Endothelial cell of umbilical vein (primary cell): ENCODE measurements around the gene CLSTN2. TPM values are rescaled to one million over a fixed set of nuclear protein-coding genes. Genes with fewer than 3 reads are reported as not detected.

ENCODE experiments used
- BruUV-seq: library from RNA; stranded (reverse); fragments of 400-500 nt; replicated peaks from 2 replicates; lab custom pipeline; 2021; lab: Mats Ljungman, UMichigan
- CTCF ChIA-PET: fragments of 300-600, 350-600 bp; sonication (Branson Sonifier 250); formaldehyde crosslinking; loops from one replicate; lab custom pipeline; 2021; ENCODE audit warnings: antibody characterized with exemption, inconsistent platforms; lab: Charles Lee
- POLR2A ChIA-PET: fragments of 300-600, 350-600 bp; sonication (Branson Sonifier 250); formaldehyde crosslinking; loops from one replicate; lab custom pipeline; 2021; ENCODE audit warnings: antibody characterized with exemption, inconsistent platforms; lab: Charles Lee
- DNase-seq: peaks from one replicate; pipeline ENCODE4 v3.0.0-alpha.2; 2011; ENCODE audit warnings: low read depth, low spot score
- FAIRE-seq: peaks from 2 replicates; lab custom pipeline; 2011; peaks lifted over from hg19 to GRCh38; lab: Jason Lieb, UNC
- H2AFZ ChIP-seq: 2 replicates; pipeline ENCODE4 v1.6.0; 2012; ENCODE audit warnings: low read depth, low read length, control low read depth, inconsistent platforms
- H3K27ac ChIP-seq: 2 replicates; pipeline ENCODE4 v1.5.1; 2011; ENCODE audit warnings: low read depth, mild to moderate bottlenecking, control low read depth, low read length, moderate library complexity; ENCODE audit not compliant: insufficient read depth
- H3K27me3 ChIP-seq, 2 experiments: 2 replicates each; pipeline versions ENCODE4 v1.6.0 to v1.6.1; 2011; ENCODE audit warnings: low read length in 2 of 2, mixed read lengths in 1 of 2; ENCODE audit not compliant: control insufficient read depth in 2 of 2, insufficient read depth in 2 of 2
- H3K36me3 ChIP-seq, 2 experiments: 2 replicates in 1 of 2; 3 replicates in 1 of 2; pipeline ENCODE4 v1.5.1; 2011; ENCODE audit warnings: low read length in 2 of 2, mild to moderate bottlenecking in 1 of 2, moderate library complexity in 1 of 2; ENCODE audit not compliant: control insufficient read depth in 2 of 2, insufficient read depth in 2 of 2; ENCODE audit errors: extremely low read depth in 1 of 2
- H3K4me1 ChIP-seq: 3 replicates; pipeline ENCODE4 v1.5.1; 2011; ENCODE audit warnings: mild to moderate bottlenecking, low read length; ENCODE audit not compliant: control insufficient read depth, insufficient read depth; ENCODE audit errors: extremely low read depth
- H3K4me2 ChIP-seq: 2 replicates; pipeline ENCODE4 v1.6.1; 2011; ENCODE audit warnings: low read length, control low read depth, mixed read lengths; ENCODE audit not compliant: insufficient read depth
- H3K4me3 ChIP-seq, 3 experiments: fragments of 200-600 bp in 1 of 3; sonication (generic), shearing (Covaris generic) in 1 of 3; replicated peaks in 1 of 3; 2 replicates each; pipeline ENCODE4 v1.5.1; 2011 to 2016; ENCODE audit warnings: control low read depth in 3 of 3, low read length in 3 of 3, mild to moderate bottlenecking in 2 of 3, inconsistent platforms in 1 of 3, low read depth in 1 of 3, moderate library complexity in 1 of 3; ENCODE audit not compliant: insufficient read depth in 1 of 3
- H3K79me2 ChIP-seq: 2 replicates; pipeline ENCODE4 v1.6.0; 2012; ENCODE audit warnings: low read length, inconsistent platforms; ENCODE audit not compliant: control insufficient read depth, insufficient read depth
- H3K9ac ChIP-seq: replicated peaks from 2 replicates; pipeline ENCODE3; 2011; ENCODE audit warnings: low read length, control low read depth; ENCODE audit not compliant: insufficient read depth; ENCODE audit errors: extremely low read depth
- H3K9me1 ChIP-seq: replicated peaks from 3 replicates; pipeline ENCODE4 v1.6.0; 2011; ENCODE audit warnings: mild to moderate bottlenecking, low read length; ENCODE audit not compliant: control insufficient read depth, insufficient read depth; ENCODE audit errors: extremely low read depth
- H3K9me3 ChIP-seq: replicated peaks from 2 replicates; pipeline ENCODE4 v1.5.1; 2012; ENCODE audit warnings: low read length, inconsistent platforms; ENCODE audit not compliant: control insufficient read depth, insufficient read depth
- H4K20me1 ChIP-seq: replicated peaks from 2 replicates; pipeline ENCODE3; 2011; ENCODE audit warnings: mild to moderate bottlenecking, low read length; ENCODE audit not compliant: control insufficient read depth, insufficient read depth; ENCODE audit errors: extremely low read depth
- EZH2 ChIP-seq: IDR thresholded peaks from 2 replicates; pipeline ENCODE4 v1.6.1; 2012; ENCODE audit warnings: borderline replicate concordance, low read depth, mild to moderate bottlenecking, moderate library complexity, low read length, inconsistent platforms; ENCODE audit not compliant: severe bottlenecking
- FOS ChIP-seq: IDR thresholded peaks from 2 replicates; pipeline ENCODE4 v1.6.1; 2011; ENCODE audit warnings: mild to moderate bottlenecking, low read length, moderate library complexity, borderline replicate concordance; ENCODE audit not compliant: insufficient read depth
- GATA2 ChIP-seq: IDR thresholded peaks from 2 replicates; pipeline ENCODE4 v1.7.0; 2011; ENCODE audit warnings: low read depth, mild to moderate bottlenecking, moderate library complexity, mixed read lengths, low read length; ENCODE audit not compliant: insufficient read length, insufficient read depth
- JUN ChIP-seq: IDR thresholded peaks from 2 replicates; pipeline ENCODE4 v1.6.1; 2011; ENCODE audit warnings: borderline replicate concordance, low read depth; ENCODE audit not compliant: insufficient read length, insufficient read depth
- MYC ChIP-seq: IDR thresholded peaks from one replicate; pipeline ENCODE4 v1.6.1; 2011; ENCODE audit warnings: mild to moderate bottlenecking, low read depth, low read length
- POLR2A ChIP-seq: IDR thresholded peaks from 2 replicates; pipeline ENCODE4 v1.6.1; 2012; ENCODE audit warnings: low read depth, mild to moderate bottlenecking, control low read depth, low read length
- POLR2AphosphoS5 ChIP-seq: IDR thresholded peaks from 2 replicates; pipeline ENCODE4 v1.6.1; 2012; ENCODE audit warnings: low read depth, mild to moderate bottlenecking, control low read depth, low read length, moderate library complexity; ENCODE audit not compliant: insufficient read depth
- dilution Hi-C: fragments of 300-500 bp; cut with MboI; formaldehyde crosslinking; loops from one replicate; pipeline ENCODE4 v1.15.0; 2019; ENCODE audit warnings: low sequenced_read_pairs; ENCODE audit not compliant: extremely low pct_ligation_motif_present
- intact Hi-C: fragments of 100-400 bp; cut with micrococcal nuclease; formaldehyde crosslinking; loops from one replicate; pipeline ENCODE4 v1.10.0; 2022
- polyA plus RNA-seq, 4 experiments: library from polyadenylated mRNA; depleted of rRNA in 3 of 4; stranded (reverse) in 3 of 4; unstranded in 1 of 4; fragments of >200 nt; gene quantifications; 2 replicates each; pipeline versions ENCODE4 v1.2.1 to v1.2.3, GENCODE V29; 2011 to 2012; ENCODE audit warnings: missing spikeins in 1 of 4
- total RNA-seq: library from RNA; stranded (reverse); gene quantifications from 2 replicates; pipeline ENCODE4 v1.2.3, GENCODE V29; 2021
- TF ChIP-seq, protein P1 (sequence below), 2 donors: IDR thresholded peaks; 1 replicate in 1 of 2; 2 replicates in 1 of 2; pipeline ENCODE4 v1.5.1; 2011; ENCODE audit warnings: low read length in 2 of 2, mild to moderate bottlenecking in 2 of 2, moderate library complexity in 2 of 2, control low read depth in 1 of 2, inconsistent platforms in 1 of 2, low read depth in 1 of 2; ENCODE audit not compliant: insufficient read depth in 1 of 2; ENCODE audit errors: extremely low read depth in 1 of 2
- TF ChIP-seq, protein P2 (sequence below): IDR thresholded peaks from 2 replicates; pipeline ENCODE4 v1.6.1; 2011; ENCODE audit not compliant: insufficient read depth, insufficient read length

Gene CLSTN2
- total and polyA plus RNA-seq, 2 donors (not counting 3 experiments of a cell fraction or from before 2014, with no cell fraction given) = 0.26 to 0.38 TPM

DNA sequence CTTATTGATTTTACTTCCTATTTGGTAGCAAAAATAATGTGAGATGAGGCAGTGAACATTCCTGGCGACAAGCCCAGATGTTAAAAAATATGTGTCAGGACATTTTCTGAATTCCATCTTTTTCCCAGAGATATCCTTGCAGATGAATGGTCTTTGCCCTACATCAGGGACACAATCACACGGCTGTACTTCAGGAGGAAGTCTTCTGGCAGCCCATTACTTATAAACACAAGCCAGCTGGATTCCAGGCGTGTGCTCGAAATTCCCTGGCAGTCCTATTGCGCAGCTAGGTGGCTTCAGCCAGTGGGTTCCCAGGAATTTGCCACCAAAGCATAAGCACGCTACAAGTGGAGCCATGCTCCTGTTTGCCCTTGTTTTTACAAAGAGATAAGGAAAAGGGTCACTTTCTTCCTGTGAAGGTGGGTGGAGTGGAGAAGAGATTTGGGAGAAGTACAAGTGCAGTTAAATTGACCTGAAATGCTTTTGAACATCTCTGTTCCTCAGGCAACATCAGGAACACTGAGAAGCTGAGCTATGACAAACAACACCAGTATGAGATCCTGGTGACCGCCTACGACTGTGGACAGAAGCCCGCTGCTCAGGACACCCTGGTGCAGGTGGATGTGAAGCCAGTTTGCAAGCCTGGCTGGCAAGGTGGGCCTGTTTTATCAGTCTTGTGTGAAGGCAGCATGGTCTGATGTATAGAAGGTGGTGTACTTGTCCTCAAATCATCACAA, 485.8 kb downstream of the CLSTN2 start:
- Histone ChIP-seq H3K9ac (no peak overlapping the region), H3K79me2 (no peaks in the 10 kb centered on the region), H4K20me1 (no peaks in the 10 kb centered on the region), H3K9me1 (no peaks in the 10 kb centered on the region), H3K4me1 (no peaks in the 10 kb centered on the region), H3K27ac (peak overlapping the region; percentile 52), H3K9me3 (no peaks in the 10 kb centered on the region), H3K36me3 (no peaks in the 10 kb centered on the region), H3K4me2 (peak overlapping the region; percentile 37), H2AFZ (no peak overlapping the region), H3K27me3 (no peaks in the 10 kb centered on the region), H3K4me3 (no peak overlapping the region)
- FAIRE-seq = peak; percentile 72
- no TSS peak for BruUV-seq
- dilution Hi-C loops = no loop called here
- ChIA-PET POLR2A (no interaction called here), CTCF (no interaction called here)
- intact Hi-C loops = loop anchor here (1.0 kb wide), 1 partner anchor 21 kb away; no protein-coding TSS in a partner anchor
- peak; percentile 93 for DNase-seq
- TF ChIP-seq EZH2 = no peak
- TF ChIP-seq, protein P1, sequence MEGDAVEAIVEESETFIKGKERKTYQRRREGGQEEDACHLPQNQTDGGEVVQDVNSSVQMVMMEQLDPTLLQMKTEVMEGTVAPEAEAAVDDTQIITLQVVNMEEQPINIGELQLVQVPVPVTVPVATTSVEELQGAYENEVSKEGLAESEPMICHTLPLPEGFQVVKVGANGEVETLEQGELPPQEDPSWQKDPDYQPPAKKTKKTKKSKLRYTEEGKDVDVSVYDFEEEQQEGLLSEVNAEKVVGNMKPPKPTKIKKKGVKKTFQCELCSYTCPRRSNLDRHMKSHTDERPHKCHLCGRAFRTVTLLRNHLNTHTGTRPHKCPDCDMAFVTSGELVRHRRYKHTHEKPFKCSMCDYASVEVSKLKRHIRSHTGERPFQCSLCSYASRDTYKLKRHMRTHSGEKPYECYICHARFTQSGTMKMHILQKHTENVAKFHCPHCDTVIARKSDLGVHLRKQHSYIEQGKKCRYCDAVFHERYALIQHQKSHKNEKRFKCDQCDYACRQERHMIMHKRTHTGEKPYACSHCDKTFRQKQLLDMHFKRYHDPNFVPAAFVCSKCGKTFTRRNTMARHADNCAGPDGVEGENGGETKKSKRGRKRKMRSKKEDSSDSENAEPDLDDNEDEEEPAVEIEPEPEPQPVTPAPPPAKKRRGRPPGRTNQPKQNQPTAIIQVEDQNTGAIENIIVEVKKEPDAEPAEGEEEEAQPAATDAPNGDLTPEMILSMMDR (IDR thresholded peaks at IDR 0.05; ENCODE audit: extremely low read depth in 1 of 2, insufficient read depth in 1 of 2, low read depth in 1 of 2, low read length in 2 of 2) = no peak
- no peak for TF ChIP-seq GATA2
- no peak for TF ChIP-seq JUN
- no peak for TF ChIP-seq POLR2AphosphoS5
- TF ChIP-seq, protein P2, sequence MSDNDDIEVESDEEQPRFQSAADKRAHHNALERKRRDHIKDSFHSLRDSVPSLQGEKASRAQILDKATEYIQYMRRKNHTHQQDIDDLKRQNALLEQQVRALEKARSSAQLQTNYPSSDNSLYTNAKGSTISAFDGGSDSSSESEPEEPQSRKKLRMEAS = no peak
- TF ChIP-seq POLR2A = no peak
- no peak for TF ChIP-seq FOS
- TF ChIP-seq MYC = no peak
